GM10266 (cell line): Measurements from ENCODE around the gene OR52H1.

Experiments used
- DNase-seq: peaks from one replicate; pipeline ENCODE4 v3.0.0; 2012; ENCODE audit errors: extremely low spot score
- TF ChIP-seq, protein P1 (sequence below): IDR thresholded peaks from 2 replicates; pipeline ENCODE4 v1.5.1; 2012; ENCODE audit warnings: mild to moderate bottlenecking, low read depth; ENCODE audit not compliant: control insufficient read depth, insufficient read depth; ENCODE audit errors: missing control alignments

Gene OR52H1

GRCh38 chr11:5580577-5580976 lies 32.2 kb upstream of the OR52H1 start, which contains the start of gene OR52B6:
Gene OR52B6, plus strand, starts transcription at chr11:5580877. Its CDS starts 0 bp downstream, at chr11:5580877.
- DNase-seq: no peak
- TF ChIP-seq, protein P1, sequence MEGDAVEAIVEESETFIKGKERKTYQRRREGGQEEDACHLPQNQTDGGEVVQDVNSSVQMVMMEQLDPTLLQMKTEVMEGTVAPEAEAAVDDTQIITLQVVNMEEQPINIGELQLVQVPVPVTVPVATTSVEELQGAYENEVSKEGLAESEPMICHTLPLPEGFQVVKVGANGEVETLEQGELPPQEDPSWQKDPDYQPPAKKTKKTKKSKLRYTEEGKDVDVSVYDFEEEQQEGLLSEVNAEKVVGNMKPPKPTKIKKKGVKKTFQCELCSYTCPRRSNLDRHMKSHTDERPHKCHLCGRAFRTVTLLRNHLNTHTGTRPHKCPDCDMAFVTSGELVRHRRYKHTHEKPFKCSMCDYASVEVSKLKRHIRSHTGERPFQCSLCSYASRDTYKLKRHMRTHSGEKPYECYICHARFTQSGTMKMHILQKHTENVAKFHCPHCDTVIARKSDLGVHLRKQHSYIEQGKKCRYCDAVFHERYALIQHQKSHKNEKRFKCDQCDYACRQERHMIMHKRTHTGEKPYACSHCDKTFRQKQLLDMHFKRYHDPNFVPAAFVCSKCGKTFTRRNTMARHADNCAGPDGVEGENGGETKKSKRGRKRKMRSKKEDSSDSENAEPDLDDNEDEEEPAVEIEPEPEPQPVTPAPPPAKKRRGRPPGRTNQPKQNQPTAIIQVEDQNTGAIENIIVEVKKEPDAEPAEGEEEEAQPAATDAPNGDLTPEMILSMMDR: no peak

- DNase-seq: no peak
- TF ChIP-seq, protein P1: no peak
Measured at GRCh38 chr11:5577101-5577500, 28.8 kb upstream of the OR52H1 start.

DNA sequence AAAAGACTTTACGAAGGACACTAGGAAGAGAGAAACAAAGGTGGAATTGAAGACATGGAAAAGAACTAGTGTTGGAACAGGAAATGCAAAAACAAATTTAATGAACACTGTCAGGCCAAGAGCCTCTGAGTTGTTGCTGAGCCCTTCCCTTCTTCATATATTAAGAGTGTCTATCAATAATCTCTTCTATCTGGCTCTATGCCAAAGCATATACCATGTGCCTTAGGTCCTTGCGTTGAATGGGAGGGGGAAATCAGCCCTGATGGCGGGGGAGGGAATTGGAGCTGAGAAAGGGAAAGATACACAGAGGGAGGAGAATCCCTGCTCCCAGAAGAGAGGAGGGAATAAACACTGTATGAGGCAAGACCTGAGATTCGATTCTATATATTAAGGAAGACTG lies 26.8 kb upstream of the OR52H1 start:
- no peak for DNase-seq

DNA sequence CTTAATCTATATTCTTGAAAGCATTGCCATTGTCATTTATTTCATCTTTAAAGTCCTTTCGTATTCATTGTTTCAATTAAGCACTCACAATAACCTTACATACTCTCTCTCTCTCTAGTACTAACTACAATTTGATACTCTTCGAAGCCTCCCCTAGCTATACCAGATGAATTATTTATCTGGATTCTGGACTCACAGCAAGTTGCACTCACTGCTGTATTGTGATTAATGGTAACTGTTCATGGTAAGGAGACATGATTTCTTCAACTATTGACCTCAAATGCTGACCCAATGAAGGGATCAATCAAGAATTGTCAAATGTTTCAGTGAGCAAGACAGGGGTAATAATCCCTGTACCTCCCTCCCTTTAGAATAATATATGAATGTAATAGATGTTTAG lies 26.3 kb upstream of the OR52H1 start:
- no peak for DNase-seq
- TF ChIP-seq, protein P1: no peak

More for the DNA sequence above, 26.8 kb upstream of the OR52H1 start:
- TF ChIP-seq, protein P1: no peak

DNA sequence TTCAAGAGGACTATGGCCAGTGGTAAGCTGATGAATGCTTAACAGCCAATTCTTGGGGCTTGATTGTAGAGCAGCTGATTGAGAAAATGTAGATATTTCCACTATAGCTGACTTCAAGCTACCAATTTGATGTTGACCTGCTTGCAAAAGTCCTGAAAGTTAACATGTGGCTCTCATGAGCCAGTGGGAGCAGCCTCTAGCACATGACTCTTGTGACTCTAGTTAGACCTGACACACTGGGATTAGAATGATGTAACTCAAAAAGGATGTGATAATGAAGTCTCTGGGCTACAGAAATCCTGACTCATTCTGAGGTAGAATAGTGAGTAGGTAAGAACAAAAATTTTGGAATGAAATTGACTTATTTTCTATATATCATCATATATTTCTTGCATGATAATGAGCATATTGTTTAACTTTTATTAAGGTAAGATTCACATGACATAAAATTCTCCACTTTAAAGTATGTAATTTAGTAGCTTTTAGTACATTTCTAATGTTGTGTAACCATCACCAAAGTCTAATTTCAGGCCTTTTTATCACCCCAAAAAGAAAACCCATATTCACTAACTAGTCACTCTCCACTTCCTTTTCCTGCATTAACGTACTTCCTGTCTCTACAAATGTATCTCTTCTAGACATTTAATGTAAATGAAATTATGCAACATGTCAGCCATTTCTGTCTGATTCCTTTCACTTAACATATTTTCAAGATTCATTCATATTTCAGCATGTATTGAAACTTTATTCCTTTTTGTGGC lies 16.1 kb upstream of the OR52H1 start:
- no peak for DNase-seq
- TF ChIP-seq, protein P1: no peak

GRCh38 chr11:5557751-5558150 lies 9.4 kb upstream of the OR52H1 start:
- TF ChIP-seq, protein P1: no peak
- DNase-seq: no peak

DNA sequence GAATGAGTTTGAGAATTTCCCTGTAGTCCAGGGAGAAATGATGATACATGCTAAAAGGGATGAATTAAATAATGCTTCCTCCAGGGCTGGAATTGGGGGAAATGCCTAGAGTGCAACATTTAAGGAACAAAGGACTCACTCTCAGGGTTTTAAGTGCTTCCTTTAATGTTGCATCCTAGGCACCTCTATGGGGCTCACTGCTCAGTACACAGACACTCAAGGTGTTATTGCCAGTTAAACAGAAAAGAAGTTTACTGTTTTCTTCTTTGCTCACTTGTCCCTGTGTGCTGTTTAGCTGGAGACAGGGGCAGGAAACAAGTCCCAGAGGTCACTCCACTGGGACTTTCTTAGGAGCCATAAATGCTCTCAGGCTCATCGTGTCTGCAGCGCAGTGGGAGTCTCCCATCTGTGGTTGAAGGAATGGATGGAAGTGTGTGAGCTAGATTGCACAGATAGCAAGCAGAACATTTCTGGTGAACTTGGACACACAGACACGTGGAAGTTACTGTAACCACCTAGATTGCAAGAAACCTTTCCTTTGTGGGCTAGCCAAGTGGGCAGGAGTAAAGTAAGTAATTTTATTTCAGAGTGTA lies 8.4 kb upstream of the OR52H1 start:
- DNase-seq: no peak
- TF ChIP-seq, protein P1: no peak
